Upper lobe of right lung (tissue), 1 donor: Measurements from ENCODE around the gene RASGRF1. TPM values are rescaled to one million over a fixed set of nuclear protein-coding genes. Genes with fewer than 3 reads are reported as not detected.

Source experiments
- ATAC-seq: fragments of 200-7000 bp; cut with Tn5 transposase; one replicate; pipeline ENCODE4 v1.9.1; 2020; ENCODE audit warnings: mild to moderate bottlenecking, moderate library complexity
- DNase-seq: peaks from one replicate; pipeline ENCODE4 v3.0.0-alpha.2; 2020
- H3K27ac ChIP-seq: fragments of 200-600 bp; one replicate; pipeline ENCODE4 v1.8.0; 2022
- H3K27me3 ChIP-seq: fragments of 200-600 bp; one replicate; pipeline ENCODE4 v1.8.0; 2022; ENCODE audit warnings: mild to moderate bottlenecking
- H3K36me3 ChIP-seq: fragments of 200-600 bp; one replicate; pipeline ENCODE4 v1.8.0; 2022
- H3K4me1 ChIP-seq: fragments of 200-600 bp; one replicate; pipeline ENCODE4 v1.8.0; 2022
- H3K4me3 ChIP-seq: fragments of 200-600 bp; one replicate; pipeline ENCODE4 v1.8.0; 2022; ENCODE audit warnings: mild to moderate bottlenecking
- H3K9me3 ChIP-seq: fragments of 200-600 bp; one replicate; pipeline ENCODE4 v1.8.0; 2022
- intact Hi-C: fragments of 100-400 bp; cut with DNase I; formaldehyde crosslinking; loops from one replicate; pipeline ENCODE4 v1.11.0; 2022
- total RNA-seq: library from RNA; stranded (reverse); fragmentation: NEBNext Ultra II Directional; extraction: Animal tissue kit (Norgen Biotek cat#: 25700); gene quantifications from one replicate; pipeline ENCODE4 v1.2.1, GENCODE V29; 2021
- TF ChIP-seq, protein P1 (sequence below): fragments of 200-600 bp; IDR thresholded peaks from one replicate; pipeline ENCODE4 v1.8.0; 2022; ENCODE audit warnings: antibody characterized with exemption
- donor health status: DM: no; HTN: yes; CAD: no; lungs with severe emphysema.

Gene RASGRF1
- total RNA-seq, 1 donor from 2014 or later: 105 TPM

- Histone ChIP-seq H3K36me3 (no peaks in the 10 kb centered on the region), H3K4me3 (no peak overlapping the region), H3K4me1 (no peaks in the 10 kb centered on the region), H3K27me3 (no peaks in the 10 kb centered on the region), H3K27ac (no peak overlapping the region), H3K9me3 (no peaks in the 10 kb centered on the region)
- intact Hi-C loops: no loop called here
- TF ChIP-seq, protein P1, sequence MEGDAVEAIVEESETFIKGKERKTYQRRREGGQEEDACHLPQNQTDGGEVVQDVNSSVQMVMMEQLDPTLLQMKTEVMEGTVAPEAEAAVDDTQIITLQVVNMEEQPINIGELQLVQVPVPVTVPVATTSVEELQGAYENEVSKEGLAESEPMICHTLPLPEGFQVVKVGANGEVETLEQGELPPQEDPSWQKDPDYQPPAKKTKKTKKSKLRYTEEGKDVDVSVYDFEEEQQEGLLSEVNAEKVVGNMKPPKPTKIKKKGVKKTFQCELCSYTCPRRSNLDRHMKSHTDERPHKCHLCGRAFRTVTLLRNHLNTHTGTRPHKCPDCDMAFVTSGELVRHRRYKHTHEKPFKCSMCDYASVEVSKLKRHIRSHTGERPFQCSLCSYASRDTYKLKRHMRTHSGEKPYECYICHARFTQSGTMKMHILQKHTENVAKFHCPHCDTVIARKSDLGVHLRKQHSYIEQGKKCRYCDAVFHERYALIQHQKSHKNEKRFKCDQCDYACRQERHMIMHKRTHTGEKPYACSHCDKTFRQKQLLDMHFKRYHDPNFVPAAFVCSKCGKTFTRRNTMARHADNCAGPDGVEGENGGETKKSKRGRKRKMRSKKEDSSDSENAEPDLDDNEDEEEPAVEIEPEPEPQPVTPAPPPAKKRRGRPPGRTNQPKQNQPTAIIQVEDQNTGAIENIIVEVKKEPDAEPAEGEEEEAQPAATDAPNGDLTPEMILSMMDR: no peak
- no peak for DNase-seq
- no peak for ATAC-seq
Observed at GRCh38 chr15:79036323-79036722, 54.3 kb downstream of the RASGRF1 start.

- ATAC-seq (no peak), DNase-seq (no peak)
- no peaks in the 10 kb centered on the region for H3K9me3 ChIP-seq
- H3K4me1 ChIP-seq: no peaks in the 10 kb centered on the region
- no peak overlapping the region for H3K4me3 ChIP-seq
- H3K36me3 ChIP-seq: no peaks in the 10 kb centered on the region
- intact Hi-C loops: no loop called here
- no peaks in the 10 kb centered on the region for H3K27me3 ChIP-seq
- no peak overlapping the region for H3K27ac ChIP-seq
- TF ChIP-seq, protein P1: no peak
Observed at GRCh38 chr15:79035814-79036213, 54.8 kb downstream of the RASGRF1 start.

DNA sequence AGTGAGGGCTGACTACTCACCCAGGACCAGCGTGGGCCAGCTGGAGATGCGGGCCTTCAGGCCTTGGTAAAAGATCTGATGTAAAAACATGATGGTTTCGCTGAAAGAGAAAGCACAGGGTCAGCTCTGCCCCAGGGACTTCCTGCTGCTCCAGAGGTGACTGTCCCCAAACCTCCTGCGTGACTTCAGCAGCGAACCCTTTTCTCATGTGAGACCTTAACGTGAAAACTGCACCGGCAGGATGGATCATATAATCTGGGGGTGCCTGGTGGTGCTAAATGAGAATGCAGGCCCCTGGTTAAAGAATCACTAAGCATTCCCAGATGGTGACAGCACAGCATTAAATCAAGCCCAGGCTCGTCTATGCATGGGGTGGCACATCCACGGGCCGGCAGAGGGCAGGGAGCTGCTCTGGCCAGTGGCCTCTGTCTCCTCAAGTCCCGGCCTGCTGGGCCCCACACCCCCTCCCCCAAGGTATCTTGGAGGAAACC, 55.4 kb downstream of the RASGRF1 start:
- Histone ChIP-seq H3K4me1 (no peaks in the 10 kb centered on the region), H3K4me3 (no peak overlapping the region), H3K27ac (no peak overlapping the region), H3K36me3 (no peaks in the 10 kb centered on the region), H3K27me3 (no peaks in the 10 kb centered on the region), H3K9me3 (no peaks in the 10 kb centered on the region)
- no peak for DNase-seq
- no peak for ATAC-seq
- intact Hi-C loops: no loop called here
- TF ChIP-seq, protein P1: no peak

GRCh38 chr15:79034284-79034683, 56.3 kb downstream of the RASGRF1 start:
- H3K27me3 ChIP-seq: no peaks in the 10 kb centered on the region
- TF ChIP-seq, protein P1: no peak
- H3K36me3 ChIP-seq: no peaks in the 10 kb centered on the region
- no peak overlapping the region for H3K27ac ChIP-seq
- no peak for DNase-seq
- no peaks in the 10 kb centered on the region for H3K4me1 ChIP-seq
- intact Hi-C loops: no loop called here
- H3K4me3 ChIP-seq: no peak overlapping the region
- no peak for ATAC-seq
- H3K9me3 ChIP-seq: no peaks in the 10 kb centered on the region

- no peaks in the 10 kb centered on the region for H3K9me3 ChIP-seq
- no peak overlapping the region for H3K4me3 ChIP-seq
- no peak for DNase-seq
- H3K36me3 ChIP-seq: no peaks in the 10 kb centered on the region
- no peaks in the 10 kb centered on the region for H3K4me1 ChIP-seq
- ATAC-seq: peak; percentile 59
- H3K27me3 ChIP-seq: no peaks in the 10 kb centered on the region
- TF ChIP-seq, protein P1: no peak
- intact Hi-C loops: no loop called here
- no peak overlapping the region for H3K27ac ChIP-seq
Observed at GRCh38 chr15:79032656-79033055, 57.9 kb downstream of the RASGRF1 start.

DNA sequence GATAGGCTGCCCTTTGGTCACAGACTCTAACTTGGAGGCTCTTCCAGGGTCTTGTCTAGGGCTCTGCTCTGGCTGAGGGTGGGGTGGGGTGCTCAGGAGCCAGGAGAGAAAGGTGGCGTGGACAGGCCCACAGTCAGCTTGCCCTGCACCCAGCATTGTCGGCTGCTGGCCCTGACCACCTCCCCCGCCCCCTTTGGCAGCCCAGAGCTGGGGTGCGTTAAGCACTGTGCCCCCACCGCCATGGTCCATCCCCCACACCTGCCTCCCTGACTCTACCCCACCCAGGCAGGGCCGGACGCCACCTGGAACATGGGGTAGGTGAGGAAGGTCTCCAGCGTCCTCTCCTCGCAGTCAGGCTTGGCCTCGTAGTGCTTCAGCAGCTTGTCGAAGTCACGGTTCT, 58.8 kb downstream of the RASGRF1 start:
- Histone ChIP-seq H3K27me3 (no peaks in the 10 kb centered on the region), H3K27ac (no peak overlapping the region), H3K4me3 (no peak overlapping the region), H3K36me3 (no peaks in the 10 kb centered on the region), H3K9me3 (no peaks in the 10 kb centered on the region), H3K4me1 (no peaks in the 10 kb centered on the region)
- ATAC-seq (peak; percentile 3), DNase-seq (no peak)
- TF ChIP-seq, protein P1: no peak
- intact Hi-C loops: no loop called here
